GM12865 (cell line): ENCODE measurements around the gene GINS3.

ENCODE experiments used
- DNase-seq: peaks from one replicate; pipeline ENCODE4 v3.0.0; 2010; ENCODE audit warnings: low read depth
- H3K4me3 ChIP-seq: 2 replicates; pipeline ENCODE4 v1.5.1; 2011; ENCODE audit warnings: mild to moderate bottlenecking, low read depth, low read length, control low read depth
- CTCF ChIP-seq: IDR thresholded peaks from 2 replicates; pipeline ENCODE4 v1.5.1; 2011; ENCODE audit warnings: low read length, control low read depth, low read depth, inconsistent platforms; ENCODE audit not compliant: insufficient read depth; ENCODE audit errors: missing control alignments

GINS3 gene

GRCh38 chr16:58450590-58450989, 58.3 kb downstream of the GINS3 start:
- no peak overlapping the region for H3K4me3 ChIP-seq
- no peak for TF ChIP-seq CTCF

GRCh38 chr16:58451265-58451689, 59.0 kb downstream of the GINS3 start:
- TF ChIP-seq CTCF: no peak
- no peak for DNase-seq
- H3K4me3 ChIP-seq: no peak overlapping the region

More at GRCh38 chr16:58450590-58450989, 58.3 kb downstream of the GINS3 start:
- no peak for DNase-seq

- no peak for DNase-seq
- TF ChIP-seq CTCF: no peak
- H3K4me3 ChIP-seq: no peak overlapping the region
These were observed 59.7 kb downstream of the GINS3 start for GRCh38 chr16:58451945-58452401.

GRCh38 chr16:58452640-58453039, 60.4 kb downstream of the GINS3 start:
- no peak overlapping the region for H3K4me3 ChIP-seq
- TF ChIP-seq CTCF: no peak
- no peak for DNase-seq

GRCh38 chr16:58454178-58454577, 61.9 kb downstream of the GINS3 start:
- no peak for DNase-seq
- TF ChIP-seq CTCF: no peak

GRCh38 chr16:58454856-58455255, 62.6 kb downstream of the GINS3 start:
- DNase-seq: no peak
- H3K4me3 ChIP-seq: no peak overlapping the region
- TF ChIP-seq CTCF: no peak

More at GRCh38 chr16:58454178-58454577, 61.9 kb downstream of the GINS3 start:
- H3K4me3 ChIP-seq: no peak overlapping the region
